ENCODE data around the gene SNAP29.
"Not testable (repeated sequence)": the region's sequence is repeated elsewhere in the genome, so short reads cannot be mapped to it uniquely, and the experiment has no call there.

- not testable (repeated sequence) for TF ChIP-seq POLR2A, CTCF (IDR thresholded peaks at IDR 0.05)
Measured at GRCh38 chr22:20826373-20827152, 32.2 kb upstream of the SNAP29 start.
